Astrocyte (in vitro differentiated cells and primary cell): ENCODE results near the gene CPB2. TPM values are rescaled to one million over a fixed set of nuclear protein-coding genes. Genes with fewer than 3 reads are reported as not detected.

ENCODE experiments used
- DNase-seq: peaks from one replicate; pipeline ENCODE4 v3.0.0-alpha.2; 2010; ENCODE audit warnings: low read depth
- FAIRE-seq: peaks from 2 replicates; lab custom pipeline; 2011; peaks lifted over from hg19 to GRCh38; lab: Jason Lieb, UNC
- H2AFZ ChIP-seq: 2 replicates; pipeline ENCODE4 v1.6.0; 2012; ENCODE audit warnings: low read depth, low read length, inconsistent platforms
- H3K27ac ChIP-seq: 2 replicates; pipeline ENCODE4 v1.5.1; 2011; ENCODE audit warnings: low read depth, low read length, inconsistent platforms
- H3K27me3 ChIP-seq: 2 replicates; pipeline ENCODE4 v1.6.0; 2011; ENCODE audit warnings: low read length, inconsistent platforms; ENCODE audit not compliant: insufficient read depth
- H3K36me3 ChIP-seq: 2 replicates; pipeline ENCODE4 v1.5.1; 2011; ENCODE audit warnings: low read length, inconsistent platforms; ENCODE audit not compliant: insufficient read depth
- H3K4me1 ChIP-seq: 2 replicates; pipeline ENCODE4 v1.5.1; 2011; ENCODE audit warnings: low read length, inconsistent platforms; ENCODE audit not compliant: insufficient read depth
- H3K4me2 ChIP-seq: 2 replicates; pipeline ENCODE4 v1.6.0; 2012; ENCODE audit warnings: low read length, inconsistent platforms
- H3K4me3 ChIP-seq: 2 replicates; pipeline ENCODE4 v1.5.1; 2011; ENCODE audit warnings: low read depth, mild to moderate bottlenecking, low read length, inconsistent platforms; ENCODE audit not compliant: insufficient read depth
- H3K79me2 ChIP-seq: 2 replicates; pipeline ENCODE4 v1.6.0; 2012; ENCODE audit warnings: mild to moderate bottlenecking, low read length, inconsistent platforms; ENCODE audit not compliant: insufficient read depth
- H3K9ac ChIP-seq: 2 replicates; pipeline ENCODE4 v1.6.0; 2012; ENCODE audit warnings: mild to moderate bottlenecking, low read length, inconsistent platforms
- H3K9me3 ChIP-seq: 2 replicates; pipeline ENCODE4 v1.5.1; 2012; ENCODE audit warnings: low read depth, mild to moderate bottlenecking, low read length, inconsistent platforms; ENCODE audit not compliant: insufficient read depth
- H4K20me1 ChIP-seq: 2 replicates; pipeline ENCODE4 v1.6.0; 2012; ENCODE audit warnings: low read length, inconsistent platforms; ENCODE audit not compliant: insufficient read depth
- H3K27ac Mint-ChIP-seq: one replicate; pipeline ENCODE4 v1.8.0; 2021; ENCODE audit warnings: mild to moderate bottlenecking, mixed read lengths; ENCODE audit not compliant: unreplicated experiment
- H3K27me3 Mint-ChIP-seq: one replicate; pipeline ENCODE4 v1.8.0; 2021; ENCODE audit warnings: low read depth, mixed read lengths; ENCODE audit not compliant: unreplicated experiment
- H3K36me3 Mint-ChIP-seq: one replicate; pipeline ENCODE4 v1.8.0; 2021; ENCODE audit warnings: low read depth, mixed read lengths; ENCODE audit not compliant: unreplicated experiment
- H3K4me1 Mint-ChIP-seq: one replicate; pipeline ENCODE4 v1.8.0; 2021; ENCODE audit warnings: low read depth, mixed read lengths; ENCODE audit not compliant: unreplicated experiment
- H3K4me3 Mint-ChIP-seq: one replicate; pipeline ENCODE4 v1.8.0; 2021; ENCODE audit warnings: mild to moderate bottlenecking, moderate library complexity, mixed read lengths; ENCODE audit not compliant: unreplicated experiment
- H3K9me3 Mint-ChIP-seq: one replicate; pipeline ENCODE4 v1.8.0; 2021; ENCODE audit warnings: mild to moderate bottlenecking, mixed read lengths; ENCODE audit not compliant: unreplicated experiment
- CTCF ChIP-seq: IDR thresholded peaks from 2 replicates; pipeline ENCODE4 v1.5.1; 2011; ENCODE audit warnings: low read depth, mild to moderate bottlenecking, inconsistent platforms, low read length, moderate library complexity; ENCODE audit not compliant: insufficient read depth
- EZH2 ChIP-seq: IDR thresholded peaks from 2 replicates; pipeline ENCODE4 v1.6.1; 2012; ENCODE audit warnings: mild to moderate bottlenecking, low read length, inconsistent platforms; ENCODE audit not compliant: insufficient read depth
- total RNA-seq: library from RNA; stranded (reverse); gene quantifications from 2 replicates; pipeline ENCODE4 v1.2.1, GENCODE V29; 2021

The CPB2 gene
- total RNA-seq, 1 donor from 2014 or later: not detected

GRCh38 chr13:46053162-46054012 is 51.4 kb downstream of the CPB2 start:
- DNase-seq: no peak
- Histone ChIP-seq H3K27ac (peak overlapping the region; percentile 92), H3K4me3 (peak overlapping the region; percentile 90), H3K4me2 (peak overlapping the region; percentile 97), H3K9ac (peak overlapping the region; percentile 96), H3K79me2 (peaks cover 41% of the 10 kb centered on the region), H3K27me3 (no peaks in the 10 kb centered on the region), H3K9me3 (no peaks in the 10 kb centered on the region), H3K4me1 (peaks cover 4% of the 10 kb centered on the region), H3K36me3 (no peaks in the 10 kb centered on the region), H4K20me1 (peaks cover 15% of the 10 kb centered on the region), H2AFZ (peak overlapping the region; percentile 88)
- no peaks in the 10 kb centered on the region for H3K9me3 Mint-ChIP-seq
- FAIRE-seq: no peak
- H3K4me3 Mint-ChIP-seq: peak overlapping the region; percentile 90
- H3K27ac Mint-ChIP-seq: peak overlapping the region; percentile 93
- TF ChIP-seq CTCF: no peak
- TF ChIP-seq EZH2: no peak
- H3K4me1 Mint-ChIP-seq: peaks cover 22% of the 10 kb centered on the region
- H3K36me3 Mint-ChIP-seq: no peaks in the 10 kb centered on the region
- H3K27me3 Mint-ChIP-seq: no peaks in the 10 kb centered on the region

GRCh38 chr13:46052319-46053161 is 52.3 kb downstream of the CPB2 start, which contains the start of gene ZC3H13:
Gene ZC3H13 (minus strand): TSS chr13:46052746. CDS start chr13:46045507, 7,239 bp downstream.
- H3K4me2 ChIP-seq: peak within 1 kb of the TSS; percentile 97
- DNase-seq: peak; percentile 96
- peaks cover 21% of the 10 kb centered on the region for H4K20me1 ChIP-seq
- Mint-ChIP-seq H3K27me3 (no peaks in the 10 kb centered on the region), H3K9me3 (no peaks in the 10 kb centered on the region), H3K27ac (peak within 1 kb of the TSS; percentile 93), H3K36me3 (no peaks in the 10 kb centered on the region), H3K4me3 (peak within 1 kb of the TSS; percentile 90), H3K4me1 (peaks cover 17% of the 10 kb centered on the region)
- TF ChIP-seq CTCF (no peak), EZH2 (no peak)
- peak within 1 kb of the TSS; percentile 90 for H3K4me3 ChIP-seq
- H3K36me3 ChIP-seq: no peaks in the 10 kb centered on the region
- peaks cover 4% of the 10 kb centered on the region for H3K4me1 ChIP-seq
- peaks cover 47% of the 10 kb centered on the region for H3K79me2 ChIP-seq
- H3K27ac ChIP-seq: peak within 1 kb of the TSS; percentile 92
- no peaks in the 10 kb centered on the region for H3K27me3 ChIP-seq
- peak within 1 kb of the TSS; percentile 96 for H3K9ac ChIP-seq
- no peaks in the 10 kb centered on the region for H3K9me3 ChIP-seq
- FAIRE-seq: peak; percentile 79
- peak within 1 kb of the TSS; percentile 88 for H2AFZ ChIP-seq
